Peyer's patch (tissue), 4 donors: ENCODE measurements around the gene CACNG3.

ENCODE experiments used
- CTCF ChIP-seq, 6 experiments: fragments of 450-650 bp in 4 of 6; fragments of 200-600 bp in 2 of 6; sonication (generic) in 1 of 6; IDR thresholded peaks; one replicate each; pipeline ENCODE4 v1.5.1; 2017 to 2019; ENCODE audit warnings: antibody characterized with exemption in 6 of 6, mild to moderate bottlenecking in 3 of 6, moderate library complexity in 1 of 6
- POLR2A ChIP-seq, 2 donors: fragments of 450-650 bp; IDR thresholded peaks; one replicate each; pipeline ENCODE4 v1.5.1; 2017; ENCODE audit warnings: antibody characterized with exemption in 2 of 2, mild to moderate bottlenecking in 2 of 2, moderate library complexity in 2 of 2

GRCh38 chr16:24394341-24394740 is 138.2 kb downstream of the CACNG3 start:
- TF ChIP-seq CTCF (IDR thresholded peaks at IDR 0.05) (no peak), POLR2A (IDR thresholded peaks at IDR 0.05) (no peak)
